Mesothelial cell of epicardium (in vitro differentiated cells): Measurements from ENCODE around the gene TANGO6. TPM values are rescaled to one million over a fixed set of nuclear protein-coding genes. Genes with fewer than 3 reads are reported as not detected.
"Not testable (repeated sequence)": the region's sequence is repeated elsewhere in the genome, so short reads cannot be mapped to it uniquely, and the experiment has no call there.

Experiments used
- DNase-seq, 2 experiments: peaks; one replicate each; pipeline ENCODE4 v3.0.0; 2021; ENCODE audit warnings: low spot score in 2 of 2; ENCODE audit not compliant: unreplicated experiment in 2 of 2
- H3K27ac Mint-ChIP-seq: 2 replicates; pipeline ENCODE4 v1.8.0; 2021; ENCODE audit warnings: mixed read lengths
- H3K27me3 Mint-ChIP-seq: 2 replicates; pipeline ENCODE4 v1.8.0; 2021; ENCODE audit warnings: low read depth, mixed read lengths
- H3K36me3 Mint-ChIP-seq: 2 replicates; pipeline ENCODE4 v1.8.0; 2021; ENCODE audit warnings: mixed read lengths
- H3K4me1 Mint-ChIP-seq: 2 replicates; pipeline ENCODE4 v1.8.0; 2021; ENCODE audit warnings: mixed read lengths
- H3K4me3 Mint-ChIP-seq: 2 replicates; pipeline ENCODE4 v1.8.0; 2021; ENCODE audit warnings: mild to moderate bottlenecking, moderate library complexity, mixed read lengths
- H3K9me3 Mint-ChIP-seq: 2 replicates; pipeline ENCODE4 v1.8.0; 2021; ENCODE audit warnings: mixed read lengths
- CTCF ChIP-seq: fragments of 200-600 bp; sonication (generic); IDR thresholded peaks from one replicate; pipeline ENCODE4 v1.5.0; 2021; ENCODE audit warnings: antibody characterized with exemption; ENCODE audit not compliant: unreplicated experiment
- total RNA-seq: library from RNA; stranded (reverse); gene quantifications from 3 replicates; pipeline ENCODE4 v1.2.1, GENCODE V29; 2021

The TANGO6 gene
- total RNA-seq, 1 donor from 2014 or later, result 12.8 TPM

DNA sequence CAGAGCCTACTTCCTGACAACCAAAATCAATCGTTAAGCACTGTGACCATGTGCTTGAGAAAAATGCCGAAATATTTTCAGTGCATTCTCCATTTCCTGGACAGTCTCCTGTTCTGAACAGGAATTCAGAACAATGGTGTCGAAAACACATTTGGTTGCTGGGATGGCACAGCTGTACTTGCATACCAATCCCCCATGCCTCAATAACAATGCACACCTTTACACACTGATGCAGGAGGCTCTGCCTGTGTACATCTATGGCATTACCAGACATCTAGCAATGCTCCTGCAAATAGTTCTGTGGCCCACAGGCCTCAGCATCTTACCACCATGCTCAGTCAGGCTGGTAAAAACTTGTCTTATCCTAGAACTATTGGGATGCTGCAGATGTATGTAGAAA is 282.9 kb downstream of the TANGO6 start:
- peaks cover 11% of the 10 kb centered on the region for H3K36me3 Mint-ChIP-seq
- no peak for TF ChIP-seq CTCF
- H3K27me3 Mint-ChIP-seq, result no peaks in the 10 kb centered on the region
- no peaks in the 10 kb centered on the region for H3K9me3 Mint-ChIP-seq
- H3K4me3 Mint-ChIP-seq, result no peak overlapping the region
- no peak overlapping the region for H3K27ac Mint-ChIP-seq
- no peak for DNase-seq
- H3K4me1 Mint-ChIP-seq, result peaks cover 25% of the 10 kb centered on the region

DNA sequence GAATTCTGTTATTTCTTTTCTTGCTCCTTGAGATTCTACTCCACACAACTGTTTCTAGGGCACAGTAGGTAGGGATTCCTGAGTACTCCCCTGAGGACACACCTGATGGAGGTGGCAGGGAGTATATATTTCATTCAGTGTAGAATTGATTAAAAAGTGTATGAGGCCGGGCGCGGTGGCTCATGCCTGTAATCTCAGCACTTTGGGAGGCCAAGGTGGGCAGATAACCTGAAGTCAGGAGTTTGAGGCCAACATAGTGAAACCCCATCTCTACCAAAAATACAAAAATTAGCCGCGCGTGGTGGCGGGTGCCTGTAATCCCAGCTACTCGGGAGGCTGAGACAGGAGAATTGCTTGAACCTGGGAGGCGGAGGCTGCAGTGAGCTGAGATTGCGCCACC is 283.5 kb downstream of the TANGO6 start:
- H3K36me3 Mint-ChIP-seq, H3K4me3 Mint-ChIP-seq, DNase-seq, H3K9me3 Mint-ChIP-seq, H3K27me3 Mint-ChIP-seq: not testable (repeated sequence)
- peak overlapping the region; percentile 19 for H3K27ac Mint-ChIP-seq
- H3K4me1 Mint-ChIP-seq, result peaks cover 28% of the 10 kb centered on the region

DNA sequence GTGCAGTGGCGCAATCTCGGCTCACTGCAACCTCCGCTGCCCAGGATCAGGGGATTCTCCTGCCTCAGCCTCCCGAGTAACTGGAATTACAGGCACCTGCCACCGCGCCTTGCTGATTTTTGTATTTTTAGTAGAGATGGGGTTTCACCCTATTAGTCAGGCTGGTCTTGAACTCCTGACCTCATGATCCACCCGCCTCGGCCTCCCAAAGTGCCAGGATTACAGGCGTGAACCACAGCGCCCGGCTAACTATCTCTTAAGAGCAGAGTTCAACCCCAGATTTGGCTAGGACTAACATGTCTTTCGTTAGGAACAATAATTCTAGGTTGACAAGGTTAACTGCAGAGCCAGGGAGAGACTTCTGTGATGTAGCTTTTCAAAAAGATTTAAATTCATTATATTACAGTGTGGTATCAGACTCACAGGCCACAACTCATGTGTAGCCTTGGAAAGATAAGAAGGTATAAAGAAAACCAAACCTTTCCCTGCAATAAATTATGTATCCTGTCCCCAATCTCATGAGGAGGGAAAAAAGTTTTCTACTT is 284.7 kb downstream of the TANGO6 start:
- Mint-ChIP-seq H3K4me1 (peaks cover 29% of the 10 kb centered on the region), H3K9me3 (no peaks in the 10 kb centered on the region), H3K27ac (peak overlapping the region; percentile 73), H3K27me3 (no peaks in the 10 kb centered on the region), H3K4me3 (no peak overlapping the region), H3K36me3 (peaks cover 7% of the 10 kb centered on the region)
- DNase-seq, result no peak
- no peak for TF ChIP-seq CTCF

- no peak for DNase-seq
- Mint-ChIP-seq H3K9me3 (no peaks in the 10 kb centered on the region), H3K4me3 (peak overlapping the region; percentile 88), H3K36me3 (peaks cover 7% of the 10 kb centered on the region), H3K27me3 (no peaks in the 10 kb centered on the region), H3K27ac (no peak overlapping the region), H3K4me1 (peaks cover 47% of the 10 kb centered on the region)
- no peak for TF ChIP-seq CTCF
Observed at GRCh38 chr16:69130461-69130860, 287.1 kb downstream of the TANGO6 start.

- H3K36me3 Mint-ChIP-seq, result peaks cover 7% of the 10 kb centered on the region
Observed at GRCh38 chr16:69131167-69131838, 288.0 kb downstream of the TANGO6 start.

More at GRCh38 chr16:69131167-69131838, 288.0 kb downstream of the TANGO6 start:
- Mint-ChIP-seq H3K9me3 (no peaks in the 10 kb centered on the region), H3K4me1 (peaks cover 47% of the 10 kb centered on the region), H3K27ac (peak overlapping the region; percentile 92), H3K27me3 (no peaks in the 10 kb centered on the region), H3K4me3 (peak overlapping the region; percentile 88)
- DNase-seq, result no peak
- TF ChIP-seq CTCF, result no peak
